Mucosa of rectum (tissue), 2 donors: ENCODE data around the gene ANKRD55.
"Not testable (repeated sequence)": the region's sequence is repeated elsewhere in the genome, so short reads cannot be mapped to it uniquely, and the experiment has no call there.

Source experiments
- H3K27ac ChIP-seq, 2 donors: one replicate each; pipeline ENCODE4 v1.7.0; 2013; ENCODE audit warnings: inconsistent platforms in 2 of 2, low read depth in 2 of 2, low read length in 2 of 2
- H3K27me3 ChIP-seq, 2 donors: one replicate each; pipeline ENCODE4 v1.7.0; 2013; ENCODE audit warnings: low read length in 2 of 2; ENCODE audit not compliant: control insufficient read depth in 2 of 2, insufficient read depth in 2 of 2
- H3K36me3 ChIP-seq, 2 donors: one replicate each; pipeline ENCODE4 v1.7.0; 2013; ENCODE audit warnings: low read length in 2 of 2; ENCODE audit not compliant: control insufficient read depth in 2 of 2, insufficient read depth in 2 of 2
- H3K4me1 ChIP-seq, 2 donors: one replicate each; pipeline ENCODE4 v1.7.0; 2013; ENCODE audit warnings: low read length in 2 of 2, mild to moderate bottlenecking in 1 of 2; ENCODE audit not compliant: control insufficient read depth in 2 of 2, insufficient read depth in 2 of 2
- H3K4me3 ChIP-seq, 2 donors: one replicate each; pipeline ENCODE4 v1.7.0; 2013; ENCODE audit warnings: low read length in 2 of 2
- H3K9ac ChIP-seq, 2 donors: one replicate each; pipeline ENCODE4 v1.7.0; 2013; ENCODE audit warnings: low read length in 2 of 2, low read depth in 1 of 2, mild to moderate bottlenecking in 1 of 2
- H3K9me3 ChIP-seq, 2 donors: one replicate each; pipeline ENCODE4 v1.7.0; 2013; ENCODE audit warnings: low read length in 2 of 2; ENCODE audit not compliant: control insufficient read depth in 2 of 2
- donor health status: healthy.
- donor health status: Normal muscosa, but diverticular disease.

ANKRD55 gene

DNA sequence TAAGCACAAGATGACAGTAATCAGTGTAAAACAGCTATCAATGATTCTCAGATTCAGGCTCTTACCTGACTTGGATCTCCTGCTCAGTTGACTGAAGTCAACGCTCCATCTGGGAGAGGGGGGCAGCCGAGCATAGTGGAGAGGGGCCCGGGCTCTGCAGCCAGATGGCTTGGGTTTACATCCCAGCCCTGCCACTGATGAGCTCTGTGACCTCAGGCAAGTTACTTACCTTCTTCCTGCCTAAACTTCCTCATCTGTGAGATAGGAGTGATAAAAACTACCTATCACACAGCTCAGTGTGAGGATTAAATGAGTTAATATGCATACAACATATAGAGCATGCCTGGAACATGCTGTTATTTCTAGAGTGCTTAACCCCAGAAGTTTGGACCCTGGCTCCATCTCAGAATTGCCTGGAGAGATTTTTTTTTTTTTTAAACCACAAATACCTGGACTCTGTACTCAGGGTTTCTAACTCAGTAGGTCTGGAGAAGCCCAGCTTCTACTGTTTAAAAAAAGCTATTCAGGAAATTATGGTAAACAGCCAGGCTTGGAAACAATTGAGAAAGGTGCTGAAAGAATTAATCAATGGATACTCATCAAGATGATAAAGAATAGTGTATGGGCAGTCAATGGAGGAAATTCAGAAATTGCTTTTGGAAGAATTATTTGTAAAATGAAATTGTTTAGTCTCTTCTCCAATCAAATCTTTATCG lies 72.2 kb downstream of the ANKRD55 start:
- Histone ChIP-seq H3K9me3 (no peaks in the 10 kb centered on the region), H3K27me3 (no peaks in the 10 kb centered on the region), H3K27ac (no peak overlapping the region), H3K36me3 (no peaks in the 10 kb centered on the region), H3K4me3 (no peak overlapping the region), H3K9ac (no peak overlapping the region), H3K4me1 (peaks cover 0 to 2% of the 10 kb centered on the region in 2 donors)

DNA sequence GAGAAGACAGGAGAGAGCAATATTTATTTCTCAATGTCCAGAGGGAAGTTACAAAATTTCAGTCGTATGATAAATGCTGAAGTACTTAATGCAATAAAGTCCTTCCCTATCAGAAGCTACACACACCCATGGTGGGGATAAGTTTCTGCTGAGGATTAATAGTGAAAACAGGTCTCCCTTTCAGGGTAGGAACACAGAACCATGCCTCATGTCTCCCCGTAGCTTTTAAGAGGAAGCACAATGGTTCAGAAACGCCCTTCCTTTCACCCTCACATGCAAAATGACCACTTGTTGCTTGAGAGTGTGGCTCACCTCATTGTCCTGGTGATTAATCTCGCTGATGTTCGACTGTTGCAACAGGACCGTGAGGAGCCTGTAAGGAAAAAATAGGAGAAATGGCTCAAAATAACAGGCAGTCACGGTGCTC lies 73.6 kb downstream of the ANKRD55 start:
- peaks cover 2 to 3% of the 10 kb centered on the region in 2 donors for H3K4me1 ChIP-seq
- no peaks in the 10 kb centered on the region for H3K9me3 ChIP-seq
- H3K27me3 ChIP-seq = no peaks in the 10 kb centered on the region
- H3K9ac ChIP-seq = no peak overlapping the region
- no peak overlapping the region for H3K27ac ChIP-seq
- no peaks in the 10 kb centered on the region for H3K36me3 ChIP-seq
- no peak overlapping the region for H3K4me3 ChIP-seq

DNA sequence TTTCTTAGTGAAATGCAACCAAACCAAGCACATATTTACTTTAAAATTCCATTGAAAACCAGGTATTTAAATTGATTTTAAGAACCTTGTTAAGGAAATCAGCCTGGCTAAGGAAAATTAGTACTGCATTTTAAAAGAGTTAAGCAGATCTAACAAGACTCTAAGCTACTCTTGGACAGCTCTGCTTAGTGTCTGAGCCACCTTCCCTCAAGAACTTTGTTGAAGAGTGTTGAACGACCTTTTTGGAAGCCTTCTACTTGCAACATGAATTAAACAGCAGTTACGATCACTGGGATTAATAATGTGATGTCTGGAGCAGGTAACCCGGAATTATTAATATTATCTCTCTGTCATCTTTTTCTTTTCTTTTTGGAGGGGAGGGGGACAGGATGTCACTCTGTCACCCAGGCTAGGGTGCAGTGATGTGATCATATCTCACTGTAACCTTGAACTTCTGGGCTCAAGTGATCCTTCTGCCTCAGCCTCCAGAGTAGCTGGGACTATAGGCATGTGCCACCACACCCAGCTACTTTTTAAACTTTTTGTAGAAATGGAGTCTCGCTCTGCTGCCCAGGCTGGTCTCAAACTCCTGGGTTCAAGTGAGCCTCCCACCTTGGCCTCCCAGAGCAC lies 74.7 kb downstream of the ANKRD55 start:
- Histone ChIP-seq H3K4me1 (peaks cover 2 to 3% of the 10 kb centered on the region in 2 donors), H3K4me3 (peak overlapping the region in 1 of 2 donors; percentile 13), H3K36me3 (no peaks in the 10 kb centered on the region), H3K27me3 (no peaks in the 10 kb centered on the region), H3K27ac (no peak overlapping the region), H3K9me3 (no peaks in the 10 kb centered on the region), H3K9ac (no peak overlapping the region)

DNA sequence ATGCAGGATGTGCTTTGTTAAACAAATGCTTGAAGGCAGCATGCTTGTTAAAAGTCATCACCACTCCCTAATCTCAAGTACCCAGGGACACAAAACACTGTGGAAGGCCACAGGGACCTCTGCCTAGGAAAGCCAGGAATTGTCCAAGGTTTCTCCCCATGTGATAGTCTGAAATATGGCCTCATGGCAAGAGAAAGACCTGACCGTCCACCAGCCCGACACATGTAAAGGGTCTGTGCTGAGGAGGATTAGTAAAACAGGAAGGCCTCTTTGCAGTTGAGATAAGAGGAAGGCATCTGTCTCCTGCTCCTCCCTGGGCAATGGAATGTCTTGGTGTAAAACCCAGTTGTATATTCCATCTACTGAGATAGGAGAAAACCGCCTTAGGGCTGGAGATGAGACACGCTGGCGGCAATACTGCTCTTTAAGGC lies 75.9 kb downstream of the ANKRD55 start:
- H3K27me3 ChIP-seq, H3K36me3 ChIP-seq, H3K9me3 ChIP-seq, H3K9ac ChIP-seq, H3K27ac ChIP-seq, H3K4me3 ChIP-seq, H3K4me1 ChIP-seq: not testable (repeated sequence)

DNA sequence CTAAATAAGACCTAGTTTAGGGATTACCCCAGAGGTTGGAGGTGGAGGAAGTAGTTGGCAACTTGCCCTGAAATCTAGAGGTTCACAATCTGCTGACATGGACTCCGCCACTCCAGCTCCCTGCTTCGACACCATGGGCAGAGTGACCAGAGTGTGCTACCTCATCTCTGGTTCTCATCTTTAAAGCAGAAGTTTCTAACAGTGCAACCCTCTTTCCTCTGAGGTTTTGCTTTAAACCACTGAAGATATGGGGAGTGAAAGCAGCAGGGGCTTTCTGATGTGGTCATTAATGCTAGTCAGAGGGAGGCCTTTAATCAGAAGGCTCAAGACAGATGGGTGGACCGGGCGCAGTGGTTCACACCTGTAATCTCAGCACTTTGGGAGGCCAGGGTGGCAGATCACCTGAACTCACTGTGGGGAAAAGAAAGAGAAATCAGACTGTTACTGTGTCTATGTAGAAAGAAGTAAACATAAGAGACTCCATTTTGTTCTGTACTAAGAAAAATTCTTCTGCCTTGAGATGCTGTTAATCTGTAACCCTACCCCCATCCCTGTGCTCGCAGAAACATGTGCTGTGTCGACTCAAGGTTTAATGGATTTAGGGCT lies 76.4 kb downstream of the ANKRD55 start:
- H3K27ac ChIP-seq = peak overlapping the region; percentile 35 to 37
- not testable (repeated sequence) for H3K9me3 ChIP-seq, H3K27me3 ChIP-seq, H3K36me3 ChIP-seq, H3K9ac ChIP-seq, H3K4me3 ChIP-seq, H3K4me1 ChIP-seq

DNA sequence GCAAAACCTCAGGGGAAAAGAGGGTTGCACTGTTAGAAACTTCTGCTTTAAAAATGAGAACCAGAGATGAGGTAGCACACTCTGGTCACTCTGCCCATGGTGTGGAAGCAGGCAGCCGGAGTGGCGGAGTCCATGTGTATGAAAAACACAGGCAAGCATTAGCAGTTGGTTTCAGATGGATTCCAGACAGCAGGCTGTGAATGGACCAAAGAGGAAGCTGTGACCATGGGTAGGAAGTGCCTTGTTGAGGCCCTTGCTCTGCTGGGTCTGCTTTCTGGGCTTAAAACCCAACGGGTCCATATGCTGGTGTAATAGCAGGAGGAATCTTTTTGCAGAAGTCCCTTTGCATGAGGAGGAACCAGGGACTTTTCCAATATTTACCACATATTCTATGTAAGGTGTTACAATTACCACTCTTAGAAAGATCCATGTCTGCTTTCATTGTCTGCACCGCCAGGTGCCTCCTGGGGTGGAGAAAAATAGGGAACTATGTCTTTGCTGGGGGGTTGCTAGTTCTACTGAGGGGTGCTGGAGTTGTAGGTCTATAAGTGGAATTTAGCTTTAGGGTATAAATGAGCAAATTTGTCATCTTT lies 77.0 kb downstream of the ANKRD55 start:
- Histone ChIP-seq H3K36me3 (no peaks in the 10 kb centered on the region), H3K27me3 (no peaks in the 10 kb centered on the region), H3K9ac (no peak overlapping the region), H3K4me1 (peaks cover 2 to 3% of the 10 kb centered on the region in 2 donors), H3K9me3 (no peaks in the 10 kb centered on the region), H3K27ac (peak overlapping the region; percentile 35 to 37), H3K4me3 (no peak overlapping the region)

DNA sequence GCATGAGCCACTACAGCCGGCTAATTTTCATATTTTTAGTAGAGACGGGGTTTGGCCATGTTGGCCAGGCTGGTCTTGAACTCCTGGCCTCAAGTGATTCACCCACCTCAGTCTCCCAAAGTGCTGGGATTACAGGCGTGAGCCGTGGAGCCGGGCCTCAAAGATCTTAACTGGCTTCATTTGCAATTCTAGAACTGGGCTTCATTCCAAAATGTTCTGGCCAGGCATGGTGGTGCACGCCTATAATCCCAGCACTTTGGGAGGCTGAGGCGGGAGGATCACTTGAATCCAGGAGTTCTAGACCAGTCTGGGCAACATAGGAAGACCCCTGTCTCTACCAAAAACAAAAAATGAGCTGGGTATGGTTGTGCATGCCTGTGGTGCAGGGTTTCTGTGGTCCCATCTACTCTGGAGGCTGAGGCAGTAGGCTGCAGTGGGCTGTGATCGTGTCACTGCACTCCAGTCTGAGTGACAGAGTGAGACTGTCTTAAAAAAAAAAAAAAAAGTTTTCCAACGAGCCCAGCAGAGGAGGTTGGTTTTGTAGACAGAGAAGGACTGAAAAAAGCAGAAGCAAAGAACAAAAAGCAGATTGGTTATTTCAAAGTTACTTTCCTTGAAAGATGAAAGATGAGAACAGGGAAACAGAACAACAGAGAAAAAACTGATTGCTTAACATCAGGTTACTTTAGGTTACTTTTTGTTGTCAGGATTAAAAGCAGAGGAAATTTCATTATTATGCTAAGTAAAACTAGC lies 78.2 kb downstream of the ANKRD55 start:
- Histone ChIP-seq H3K4me1 (peaks cover 2 to 3% of the 10 kb centered on the region in 2 donors), H3K27ac (no peak overlapping the region)

DNA sequence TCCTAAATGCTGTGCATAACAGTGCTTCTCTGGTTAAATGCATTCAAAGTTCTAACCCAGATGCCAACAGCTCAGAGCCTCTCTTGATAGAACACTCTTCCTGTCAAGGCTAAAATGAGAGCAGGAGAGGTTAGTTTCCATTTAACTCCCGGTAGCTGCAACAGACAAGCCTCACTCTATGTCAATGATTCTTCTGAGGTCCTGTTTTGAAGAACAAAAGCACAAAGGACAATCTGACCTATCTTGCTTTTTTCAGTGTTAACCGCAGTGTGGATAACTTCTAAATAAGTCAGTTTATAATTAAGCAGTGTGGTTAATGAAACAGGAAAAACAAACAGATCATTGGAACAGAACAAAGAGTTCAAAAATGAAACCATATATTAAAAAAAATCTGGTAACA lies 80.7 kb downstream of the ANKRD55 start:
- Histone ChIP-seq H3K4me1 (peaks cover 6 to 7% of the 10 kb centered on the region in 2 donors), H3K9ac (no peak overlapping the region), H3K36me3 (no peaks in the 10 kb centered on the region), H3K27me3 (no peaks in the 10 kb centered on the region), H3K4me3 (no peak overlapping the region), H3K27ac (no peak overlapping the region), H3K9me3 (no peaks in the 10 kb centered on the region)

More for the DNA sequence above, 78.2 kb downstream of the ANKRD55 start:
- Histone ChIP-seq H3K36me3 (no peaks in the 10 kb centered on the region), H3K4me3 (no peak overlapping the region), H3K9me3 (no peaks in the 10 kb centered on the region), H3K9ac (no peak overlapping the region), H3K27me3 (no peaks in the 10 kb centered on the region)

DNA sequence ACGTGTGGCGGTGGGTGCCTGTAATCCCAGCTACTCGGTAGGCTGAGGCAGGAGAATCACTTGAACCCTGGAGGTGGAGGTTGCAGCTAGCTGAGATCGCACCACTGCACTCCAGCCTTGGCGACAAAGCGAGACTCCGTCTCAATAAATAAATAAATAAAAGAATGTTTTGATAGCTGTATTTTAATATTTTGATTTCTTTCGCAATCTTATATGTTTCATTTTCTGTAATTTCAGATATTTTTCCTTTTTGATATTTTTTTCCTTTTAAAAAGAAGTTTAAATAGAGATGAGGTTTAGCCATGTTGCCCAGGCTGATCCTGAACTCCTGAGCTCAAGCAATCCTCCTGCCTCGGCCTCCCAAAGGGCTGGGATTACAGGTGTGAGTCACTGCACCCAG lies 82.4 kb downstream of the ANKRD55 start:
- not testable (repeated sequence) for H3K27ac ChIP-seq, H3K27me3 ChIP-seq, H3K9me3 ChIP-seq, H3K4me3 ChIP-seq, H3K9ac ChIP-seq, H3K4me1 ChIP-seq, H3K36me3 ChIP-seq
